ENCODE results near the gene CEACAM20. TPM values are rescaled to one million over a fixed set of nuclear protein-coding genes. Genes with fewer than 3 reads are reported as not detected.

The CEACAM20 gene
- total and polyA plus RNA-seq, 7 donors, result 0.03 TPM; not detected in 6

- Histone ChIP-seq H3K4me3 (no peak overlapping the region), H3K27me3 (ENCODE audit: insufficient read depth in 3 of 3, low read length in 2 of 3) (peaks cover 0 to 22% (median 4%) of the 10 kb centered on the region in 3 donors), H3K4me1 (no peaks in the 10 kb centered on the region), H3K9me3 (no peaks in the 10 kb centered on the region), H3K27ac (no peak overlapping the region), H3K36me3 (ENCODE audit: insufficient read depth in 1 of 2, low read depth in 1 of 2) (no peaks in the 10 kb centered on the region)
- intact Hi-C loops (cut with DNase I), result loop anchor here (2.0 to 10.0 kb wide), 4 partner anchors 85 to 273 kb away; partner anchors contain the start of gene NECTIN2 (in 1 of the 2)
- WGBS, 3 donors, result 89 to 96% (median 92%) methylated on average over 5 of the region's 5 CpGs
- no peak for TF ChIP-seq CTCF (IDR thresholded peaks at IDR 0.05)
- DNase-seq (no peak), ATAC-seq (no peak)
Measured at GRCh38 chr19:44571830-44572580, 42.5 kb upstream of the CEACAM20 start.

GRCh38 chr19:44570984-44571684 is 41.7 kb upstream of the CEACAM20 start:
- peak; percentile 63 to 73 (median 70) for ATAC-seq
- H3K36me3 ChIP-seq (ENCODE audit: insufficient read depth in 1 of 2, low read depth in 1 of 2), result no peaks in the 10 kb centered on the region
- TF ChIP-seq CTCF (IDR thresholded peaks at IDR 0.05), result peak; percentile 80
- H3K4me3 ChIP-seq, result no peak overlapping the region
- H3K27ac ChIP-seq, result no peak overlapping the region
- H3K9me3 ChIP-seq, result no peaks in the 10 kb centered on the region
- WGBS, 3 donors, result 42 to 55% (median 43%) methylated on average over 13 of the region's 13 CpGs
- H3K27me3 ChIP-seq (ENCODE audit: insufficient read depth in 3 of 3, low read length in 2 of 3), result peaks cover 0 to 25% (median 4%) of the 10 kb centered on the region in 3 donors
- DNase-seq, result no peak
- intact Hi-C loops (cut with DNase I), result loop anchor here (2.0 to 10.0 kb wide), 4 partner anchors 86 to 274 kb away; partner anchors contain the start of gene NECTIN2 (in 1 of the 2)
- no peaks in the 10 kb centered on the region for H3K4me1 ChIP-seq

- peaks cover 0 to 29% (median 4%) of the 10 kb centered on the region in 3 donors for H3K27me3 ChIP-seq (ENCODE audit: insufficient read depth in 3 of 3, low read length in 2 of 3)
- no peaks in the 10 kb centered on the region for H3K4me1 ChIP-seq
- no peak overlapping the region for H3K4me3 ChIP-seq
- 40 to 43% (median 41%) methylated on average over 3 of the region's 3 CpGs for WGBS, 3 donors
- TF ChIP-seq CTCF (IDR thresholded peaks at IDR 0.05), result no peak
- no peaks in the 10 kb centered on the region for H3K36me3 ChIP-seq (ENCODE audit: insufficient read depth in 1 of 2, low read depth in 1 of 2)
- intact Hi-C loops (cut with DNase I), result loop anchor here (2.0 to 10.0 kb wide), 4 partner anchors 86 to 274 kb away; partner anchors contain the start of gene NECTIN2 (in 1 of the 2)
- H3K27ac ChIP-seq, result no peak overlapping the region
- DNase-seq, result no peak
- no peak for ATAC-seq
- H3K9me3 ChIP-seq, result no peaks in the 10 kb centered on the region
Measured at GRCh38 chr19:44570603-44570983, 41.1 kb upstream of the CEACAM20 start.

GRCh38 chr19:44567745-44568144 is 38.3 kb upstream of the CEACAM20 start:
- Histone ChIP-seq H3K4me3 (no peak overlapping the region), H3K27me3 (ENCODE audit: insufficient read depth in 3 of 3, low read length in 2 of 3) (peaks cover 0 to 31% (median 4%) of the 10 kb centered on the region in 3 donors), H3K36me3 (ENCODE audit: insufficient read depth in 1 of 2, low read depth in 1 of 2) (no peaks in the 10 kb centered on the region), H3K4me1 (no peaks in the 10 kb centered on the region), H3K27ac (no peak overlapping the region), H3K9me3 (no peaks in the 10 kb centered on the region)
- 53 to 56% (median 55%) methylated on average over 2 of the region's 2 CpGs for WGBS, 3 donors
- no peak for TF ChIP-seq CTCF (IDR thresholded peaks at IDR 0.05)
- no peak for DNase-seq
- ATAC-seq, result no peak
- intact Hi-C loops (cut with DNase I), result no loop called here

Data from psoas muscle (tissue), 8 donors.